ENCODE measurements around the gene ADAMTS7.
"Not testable (repeated sequence)": the region's sequence is repeated elsewhere in the genome, so short reads cannot be mapped to it uniquely, and the experiment has no call there.

ADAMTS7 gene

DNA sequence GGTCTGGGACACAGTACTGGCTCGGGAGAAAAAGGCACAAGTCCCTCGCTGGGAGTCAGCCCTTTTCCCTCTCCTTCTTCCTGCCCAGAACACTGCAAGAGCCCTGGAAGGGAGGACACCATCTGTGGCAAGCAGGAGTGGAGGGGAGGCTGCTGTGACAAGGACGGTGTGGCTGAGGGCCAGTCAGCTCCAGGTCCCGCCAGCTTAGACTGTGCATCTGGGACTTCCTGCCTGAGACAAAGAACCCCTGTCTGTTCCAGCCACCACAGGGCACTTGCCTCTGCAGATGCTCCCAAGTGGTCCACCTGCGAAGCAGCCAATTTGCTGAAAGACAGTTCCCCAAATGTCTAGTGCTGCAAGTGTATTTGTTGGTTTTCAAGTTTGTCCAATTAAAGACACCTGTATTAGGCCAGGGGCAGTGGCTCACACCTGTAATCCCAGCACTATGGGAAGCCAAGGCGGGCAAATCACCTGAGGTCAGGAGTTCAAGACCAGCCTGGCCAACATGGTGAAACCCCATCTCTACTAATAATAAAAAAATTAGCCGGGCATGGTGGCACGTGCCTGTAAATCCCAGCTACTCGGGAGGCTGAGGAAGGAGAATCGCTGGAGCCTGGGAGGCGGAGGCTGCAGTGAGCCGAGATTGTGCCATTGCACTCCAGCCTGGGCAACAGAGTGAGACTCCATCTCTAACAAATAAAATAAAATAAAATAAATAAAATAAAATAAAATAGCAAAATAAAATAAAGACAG, 41.6 kb downstream of the ADAMTS7 start:
- DNase-seq, H3K36me3 Mint-ChIP-seq, H3K27ac Mint-ChIP-seq, H3K9me3 Mint-ChIP-seq, H3K4me3 Mint-ChIP-seq, H3K4me1 Mint-ChIP-seq, CTCF ChIA-PET: not testable (repeated sequence)
- H3K27me3 Mint-ChIP-seq = peaks cover 10% of the 10 kb centered on the region

DNA sequence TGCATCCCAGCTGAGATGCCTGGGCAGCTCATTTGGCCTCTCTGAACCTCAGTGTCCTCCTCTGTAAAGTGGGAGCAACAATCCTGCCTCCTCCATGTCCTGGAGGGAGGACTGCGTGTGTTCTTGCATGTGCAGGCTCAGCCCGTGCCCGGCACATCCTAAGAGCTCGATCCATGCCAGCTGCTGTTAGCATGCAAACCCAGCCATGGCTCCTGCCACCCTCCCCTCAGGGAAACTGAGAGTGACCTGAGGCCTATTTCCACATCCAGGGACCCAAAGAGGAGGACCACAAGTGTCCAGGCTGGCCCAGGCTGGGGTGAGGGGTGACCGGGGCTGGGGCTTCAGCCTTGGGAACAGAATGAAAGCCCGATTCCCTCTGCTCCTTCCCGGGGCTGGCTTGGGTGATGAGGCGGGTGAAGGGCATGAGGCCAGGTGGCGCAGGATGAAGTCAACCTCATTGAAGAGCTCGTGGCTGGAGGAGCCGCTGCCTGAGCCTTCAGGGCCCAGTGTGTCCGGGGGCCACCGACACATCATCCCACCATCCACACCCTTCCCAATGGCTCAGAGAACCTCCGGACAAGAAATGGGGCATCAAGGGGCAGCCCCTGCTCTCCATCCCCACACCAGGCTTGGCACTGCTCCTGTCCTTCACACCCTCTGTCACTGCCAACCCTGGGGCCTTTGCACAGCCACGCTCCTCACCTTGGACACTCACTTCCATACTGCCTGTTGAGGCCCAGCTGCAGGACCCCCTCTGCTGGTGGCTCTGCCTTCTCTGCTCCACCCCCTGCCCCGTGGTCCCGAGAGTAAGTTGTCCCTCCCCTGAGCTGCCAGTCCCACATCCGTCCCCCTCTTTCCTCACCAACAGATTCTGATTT, 42.5 kb downstream of the ADAMTS7 start:
- no peak for DNase-seq
- Mint-ChIP-seq H3K4me1 (no peaks in the 10 kb centered on the region), H3K36me3 (no peaks in the 10 kb centered on the region), H3K27ac (no peak overlapping the region), H3K4me3 (no peak overlapping the region), H3K27me3 (peaks cover 10% of the 10 kb centered on the region), H3K9me3 (no peaks in the 10 kb centered on the region)
- CTCF ChIA-PET = no interaction called here

DNA sequence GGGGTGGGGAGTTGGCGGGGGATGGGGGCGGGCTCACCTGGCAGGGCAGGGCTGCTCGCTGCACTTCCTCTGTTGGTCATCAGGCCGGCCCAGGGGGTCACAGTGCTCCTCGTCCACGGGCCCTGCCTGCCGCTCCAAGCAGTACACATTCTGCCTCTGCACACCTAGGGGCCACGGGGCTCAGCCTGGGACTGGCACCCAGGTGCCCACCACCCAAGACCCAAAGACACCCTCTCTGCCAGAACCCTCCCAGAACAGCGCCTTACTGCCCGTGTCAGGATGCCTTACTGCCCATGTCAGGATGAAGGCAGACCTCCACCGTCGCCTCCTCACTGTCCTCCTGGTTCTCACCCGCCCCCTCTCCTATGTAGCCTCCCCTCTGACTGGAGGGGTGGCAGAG, 43.2 kb downstream of the ADAMTS7 start:
- DNase-seq = no peak
- no peaks in the 10 kb centered on the region for H3K36me3 Mint-ChIP-seq
- H3K27me3 Mint-ChIP-seq = peaks cover 10% of the 10 kb centered on the region
- H3K4me3 Mint-ChIP-seq = no peak overlapping the region
- CTCF ChIA-PET = no interaction called here
- no peaks in the 10 kb centered on the region for H3K9me3 Mint-ChIP-seq
- H3K27ac Mint-ChIP-seq = no peak overlapping the region
- H3K4me1 Mint-ChIP-seq = peaks cover 3% of the 10 kb centered on the region

DNA sequence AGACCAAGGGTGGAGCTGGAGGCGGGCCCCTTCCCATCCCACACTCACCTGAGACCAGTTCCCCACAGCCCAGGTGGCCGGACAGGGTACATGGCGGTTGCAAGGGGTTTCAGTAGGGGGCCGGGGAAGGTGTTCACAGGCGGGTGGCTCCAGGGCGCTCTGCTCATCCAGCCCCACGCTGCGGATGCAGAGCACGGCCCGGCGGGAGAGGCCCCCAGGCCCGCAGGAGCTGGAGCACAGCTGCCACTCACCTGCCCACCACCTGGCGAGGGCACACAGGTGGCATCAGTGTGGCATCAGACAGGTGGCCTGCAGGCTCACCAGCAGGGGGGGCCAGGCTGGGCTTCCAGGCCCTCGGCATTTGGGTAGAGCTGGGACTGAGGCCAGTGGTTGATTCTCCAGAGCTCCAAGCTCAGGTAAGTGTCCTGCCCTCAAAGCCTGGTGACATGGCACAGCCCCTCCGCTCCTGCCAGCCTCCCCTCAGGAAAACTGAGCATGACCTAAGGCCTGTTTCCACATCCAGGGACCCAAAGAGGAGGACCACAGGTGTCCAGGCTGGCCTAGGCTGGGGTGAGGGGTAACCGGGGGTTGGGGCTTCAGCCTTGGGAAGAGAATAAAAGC, 43.8 kb downstream of the ADAMTS7 start:
- Mint-ChIP-seq H3K27ac (no peak overlapping the region), H3K36me3 (no peaks in the 10 kb centered on the region), H3K4me3 (no peak overlapping the region), H3K9me3 (no peaks in the 10 kb centered on the region), H3K4me1 (peaks cover 3% of the 10 kb centered on the region), H3K27me3 (peaks cover 9% of the 10 kb centered on the region)
- DNase-seq = no peak
- CTCF ChIA-PET = no interaction called here

DNA sequence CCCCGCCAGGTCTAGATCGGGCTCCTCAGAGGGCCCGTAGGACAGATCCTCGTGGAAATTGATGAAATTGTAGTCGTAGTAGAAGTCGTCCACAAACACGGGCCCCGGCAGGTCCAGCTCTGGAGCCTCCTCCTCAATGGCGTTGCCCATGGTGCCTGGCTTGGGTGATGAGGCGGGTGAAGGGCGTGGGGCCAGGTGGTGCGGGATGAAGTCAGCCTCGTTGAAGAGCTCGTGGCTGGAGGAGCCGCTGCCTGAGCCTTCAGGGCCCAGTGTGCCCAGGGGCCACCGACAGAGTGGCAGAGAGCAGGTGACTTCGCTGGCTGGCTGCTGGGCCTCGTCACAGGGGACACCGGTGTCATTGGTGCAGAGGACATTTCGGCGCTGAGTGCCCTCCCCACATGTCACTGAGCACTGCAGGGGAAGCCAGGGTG, 44.6 kb downstream of the ADAMTS7 start:
- CTCF ChIA-PET, H3K4me3 Mint-ChIP-seq, H3K9me3 Mint-ChIP-seq, DNase-seq, H3K27me3 Mint-ChIP-seq, H3K4me1 Mint-ChIP-seq, H3K36me3 Mint-ChIP-seq, H3K27ac Mint-ChIP-seq: not testable (repeated sequence)

DNA sequence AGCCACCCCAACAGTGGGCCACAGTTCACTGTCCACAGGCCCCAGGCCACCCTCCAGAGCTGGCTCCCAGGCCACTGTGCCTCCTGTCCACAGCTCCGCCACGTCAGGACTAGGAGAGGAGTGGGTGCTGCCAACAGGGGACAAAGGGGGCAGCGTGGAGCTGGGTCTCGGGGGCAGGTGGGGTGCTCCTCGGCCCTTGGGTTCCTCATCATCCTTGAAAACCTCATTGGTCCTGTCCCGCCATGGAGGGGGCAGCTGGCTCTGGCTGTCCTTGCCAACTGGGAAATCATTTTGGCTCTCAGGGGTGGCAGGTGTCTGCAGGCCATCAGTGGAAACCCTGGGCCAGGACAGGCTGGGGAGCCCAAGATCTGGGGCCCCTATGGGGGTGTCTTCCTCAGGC, 45.2 kb downstream of the ADAMTS7 start:
- Mint-ChIP-seq H3K9me3 (no peaks in the 10 kb centered on the region), H3K27ac (no peak overlapping the region), H3K4me3 (no peak overlapping the region), H3K36me3 (no peaks in the 10 kb centered on the region), H3K27me3 (peaks cover 7% of the 10 kb centered on the region), H3K4me1 (peaks cover 16% of the 10 kb centered on the region)
- DNase-seq = no peak
- CTCF ChIA-PET = no interaction called here

DNA sequence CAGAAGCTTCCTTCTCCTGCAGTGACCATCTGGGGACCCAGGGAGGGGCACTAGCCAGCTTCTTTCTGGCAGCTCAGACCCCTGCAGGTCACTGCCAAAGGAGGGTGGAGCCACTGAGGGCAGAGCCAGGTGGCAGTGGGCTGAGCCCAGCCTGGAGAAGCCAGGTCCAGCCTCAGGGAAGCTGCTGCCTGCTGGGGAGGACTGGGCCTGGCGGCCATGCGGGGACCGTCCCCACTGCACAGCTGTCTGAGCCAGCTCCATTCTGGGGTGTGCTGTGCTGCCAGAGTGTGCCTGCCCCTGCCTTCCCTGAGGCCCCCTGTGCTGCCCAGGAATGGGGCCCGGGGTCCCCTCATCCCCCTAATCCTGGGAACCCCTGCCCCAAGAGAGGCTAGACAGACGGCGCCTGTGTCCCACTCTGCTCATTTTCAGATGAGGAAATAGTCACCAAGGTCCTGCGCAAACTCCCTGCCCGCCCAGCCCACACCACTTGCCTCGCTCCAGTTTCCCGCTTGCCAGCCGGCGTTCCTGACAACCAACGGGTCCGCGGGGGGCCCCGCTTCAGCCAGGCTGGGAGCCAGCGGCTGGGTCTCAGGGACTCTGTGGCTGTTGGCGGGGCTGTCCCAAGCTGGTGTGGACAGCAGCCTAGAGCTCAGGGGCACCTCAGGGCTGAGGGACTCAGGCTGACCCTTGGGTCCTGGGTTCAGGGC, 46.0 kb downstream of the ADAMTS7 start:
- peaks cover 22% of the 10 kb centered on the region for H3K4me1 Mint-ChIP-seq
- H3K4me3 Mint-ChIP-seq, DNase-seq, H3K9me3 Mint-ChIP-seq, H3K27me3 Mint-ChIP-seq, CTCF ChIA-PET, H3K27ac Mint-ChIP-seq, H3K36me3 Mint-ChIP-seq: not testable (repeated sequence)

DNA sequence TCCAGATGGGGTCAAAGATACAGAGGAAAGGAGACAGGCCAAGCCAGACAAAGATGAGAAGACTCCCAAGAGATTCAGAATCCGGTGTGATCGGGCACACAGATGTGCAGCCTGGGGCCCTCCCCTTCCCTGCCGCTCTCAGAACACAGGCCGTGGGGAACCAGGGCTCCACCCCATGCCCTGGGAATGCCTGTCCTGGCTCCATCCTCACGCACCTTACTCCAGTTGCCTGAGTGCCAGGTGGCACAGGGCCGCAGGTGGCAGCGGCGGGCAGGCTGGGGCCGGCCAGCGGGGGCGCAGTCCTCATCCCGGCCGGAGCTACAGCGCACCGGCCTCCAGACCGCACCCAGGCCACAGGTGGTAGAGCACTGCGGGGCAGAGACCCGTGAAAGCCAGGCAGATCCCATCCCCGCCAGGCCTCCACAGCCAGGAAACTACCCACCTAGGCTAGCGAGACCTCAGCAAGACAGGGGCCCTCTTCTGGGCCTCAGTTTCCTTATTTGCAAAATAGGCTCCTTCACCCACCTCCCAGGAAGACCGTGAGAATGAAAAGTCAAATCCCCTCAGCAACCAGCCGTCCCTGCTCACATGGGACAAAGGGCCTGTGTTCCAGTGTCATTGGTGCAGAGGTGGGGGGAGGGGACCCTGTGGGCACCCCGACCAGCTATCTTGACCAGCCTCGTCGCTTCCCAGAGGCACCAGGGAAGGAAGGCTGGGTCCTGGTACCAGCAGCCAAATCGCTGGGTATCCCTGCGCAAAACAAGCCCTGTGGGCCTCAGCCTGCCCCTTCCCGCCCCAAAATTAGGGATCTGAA, 46.7 kb downstream of the ADAMTS7 start:
- CTCF ChIA-PET, DNase-seq, H3K9me3 Mint-ChIP-seq, H3K27me3 Mint-ChIP-seq, H3K4me3 Mint-ChIP-seq, H3K36me3 Mint-ChIP-seq, H3K27ac Mint-ChIP-seq: not testable (repeated sequence)
- peaks cover 22% of the 10 kb centered on the region for H3K4me1 Mint-ChIP-seq

DNA sequence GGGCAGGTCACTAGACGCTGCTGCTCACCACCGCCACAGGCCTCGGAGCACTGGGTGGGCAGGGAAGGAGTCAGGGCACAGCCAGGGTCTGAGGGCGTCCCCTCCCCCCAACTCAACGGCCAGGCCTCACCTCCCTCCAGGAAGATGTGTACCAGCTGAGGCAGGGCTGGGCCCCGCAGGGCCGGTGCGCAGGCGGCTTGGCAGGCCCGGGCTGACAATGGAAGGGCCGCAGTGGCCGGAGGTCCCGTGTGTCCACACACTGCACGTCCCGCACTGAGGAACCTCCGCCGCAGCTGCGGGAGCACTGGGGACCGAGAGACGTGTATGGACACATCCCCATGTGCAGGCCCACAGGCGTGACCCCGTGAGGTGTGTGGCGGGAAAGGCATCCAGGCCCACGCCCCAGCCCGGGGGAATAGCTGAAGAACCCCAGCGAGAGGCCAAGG, 47.4 kb downstream of the ADAMTS7 start:
- Mint-ChIP-seq H3K27me3 (peaks cover 3% of the 10 kb centered on the region), H3K27ac (peak overlapping the region; percentile 74)
- CTCF ChIA-PET = no interaction called here

DNA sequence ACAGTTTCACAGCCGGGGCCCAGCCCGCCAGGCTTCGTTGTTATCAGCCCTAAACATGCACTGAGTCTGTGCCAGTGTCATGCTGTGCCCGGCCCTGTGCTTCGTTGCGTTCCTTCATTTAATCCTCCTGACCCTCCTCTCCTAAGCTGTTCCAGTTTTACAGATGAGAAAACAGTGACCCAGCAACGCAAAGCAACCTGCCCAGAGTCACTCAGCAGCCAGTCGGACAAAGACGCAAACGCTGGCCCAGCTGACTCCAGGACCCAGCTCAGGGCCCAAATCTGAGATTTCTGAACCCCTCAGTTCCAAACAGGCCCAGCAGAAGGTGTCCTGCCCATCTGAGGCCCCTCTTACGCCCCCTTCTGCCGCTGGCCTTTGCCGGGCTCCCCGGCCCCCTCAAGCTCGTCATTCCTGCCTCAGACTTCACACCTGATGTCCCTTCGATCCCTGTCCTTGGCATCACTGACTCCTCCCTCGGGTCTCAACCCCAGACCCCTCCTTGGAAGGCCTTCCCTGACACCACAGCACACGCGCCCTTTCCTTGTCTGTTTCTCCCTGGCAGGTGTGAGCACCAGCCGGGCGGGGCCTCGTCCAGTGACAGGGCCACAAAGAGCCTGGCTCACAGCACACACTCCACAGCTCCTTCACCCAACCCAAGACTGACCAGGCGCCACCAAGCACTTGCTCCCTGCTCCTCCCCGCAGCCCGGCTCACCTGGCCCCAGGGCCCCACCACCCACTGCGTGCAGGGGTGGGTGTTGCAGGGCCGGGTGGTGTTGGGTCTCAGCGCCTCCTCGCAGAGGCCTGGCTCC, 48.1 kb downstream of the ADAMTS7 start:
- no peak for DNase-seq
- H3K9me3 Mint-ChIP-seq = no peaks in the 10 kb centered on the region
- H3K27ac Mint-ChIP-seq = peak overlapping the region; percentile 74
- H3K4me1 Mint-ChIP-seq = peaks cover 25% of the 10 kb centered on the region
- CTCF ChIA-PET = no interaction called here
- H3K27me3 Mint-ChIP-seq = no peaks in the 10 kb centered on the region
- H3K4me3 Mint-ChIP-seq = no peak overlapping the region
- no peaks in the 10 kb centered on the region for H3K36me3 Mint-ChIP-seq

More for the DNA sequence above, 47.4 kb downstream of the ADAMTS7 start:
- Mint-ChIP-seq H3K4me1 (peaks cover 25% of the 10 kb centered on the region), H3K9me3 (no peaks in the 10 kb centered on the region), H3K4me3 (no peak overlapping the region), H3K36me3 (no peaks in the 10 kb centered on the region)
- no peak for DNase-seq

DNA sequence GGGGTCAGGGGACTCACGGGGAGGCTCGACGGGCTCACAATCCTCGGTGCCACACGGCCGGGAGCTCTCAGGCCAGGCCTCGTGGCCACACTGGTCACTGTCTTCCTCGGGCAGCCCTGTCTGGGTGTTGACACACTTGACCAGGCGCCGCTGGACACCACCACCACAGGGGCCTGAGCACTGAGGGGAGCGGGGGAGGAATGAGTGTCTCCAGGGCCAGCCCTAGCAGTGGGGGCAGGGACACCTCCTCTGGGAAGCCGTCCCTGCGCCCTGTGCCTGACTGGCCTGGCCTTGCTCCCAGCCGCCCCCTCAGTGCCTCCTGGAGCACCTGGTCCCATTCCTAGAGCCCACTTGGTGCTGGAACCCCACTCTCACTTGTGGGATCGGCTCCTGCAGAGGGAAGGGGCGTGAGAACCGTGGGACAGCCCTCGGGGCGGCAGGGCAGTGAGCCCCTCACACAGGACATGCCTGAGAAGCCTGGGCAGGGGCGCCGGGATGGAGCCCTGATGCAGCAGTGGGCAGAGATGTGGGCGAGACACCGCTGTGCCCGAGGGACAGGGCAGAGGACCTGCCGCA, 48.8 kb downstream of the ADAMTS7 start:
- H3K9me3 Mint-ChIP-seq, H3K27me3 Mint-ChIP-seq, DNase-seq, H3K4me3 Mint-ChIP-seq, H3K36me3 Mint-ChIP-seq: not testable (repeated sequence)
- Mint-ChIP-seq H3K27ac (peak overlapping the region; percentile 90), H3K4me1 (peaks cover 26% of the 10 kb centered on the region)
- CTCF ChIA-PET = interaction anchor here (0.5 to 1.4 kb wide), 3 partner anchors 11 to 242 kb away, joined by 3 to 5 read pairs (median 4); no protein-coding TSS in a partner anchor

DNA sequence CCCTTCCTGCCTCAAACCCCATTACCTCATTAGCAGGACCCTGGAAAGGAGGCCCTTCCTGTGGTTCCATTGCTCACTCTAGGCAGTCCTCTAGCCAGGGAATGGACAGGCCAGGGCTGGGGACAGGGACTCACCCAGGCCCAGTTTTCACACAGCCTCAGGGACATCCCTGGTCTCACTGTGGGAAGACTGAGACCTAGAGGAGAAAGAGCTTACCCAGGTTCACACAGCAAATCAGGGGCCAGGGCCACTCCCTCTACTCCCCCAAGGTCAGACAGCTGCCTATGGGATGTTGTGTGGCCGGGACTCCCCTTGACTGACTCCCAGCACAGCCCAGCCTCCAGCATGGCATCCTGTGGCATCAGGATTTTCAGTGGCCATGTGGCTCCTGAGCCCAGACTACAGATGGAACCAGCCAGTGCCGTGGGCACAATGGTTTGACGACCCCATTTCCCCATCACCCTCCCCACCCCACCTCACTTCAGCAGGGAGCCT, 49.3 kb downstream of the ADAMTS7 start:
- Mint-ChIP-seq H3K27ac (peak overlapping the region; percentile 90), H3K4me3 (peak overlapping the region; percentile 35), H3K27me3 (no peaks in the 10 kb centered on the region), H3K9me3 (no peaks in the 10 kb centered on the region), H3K36me3 (no peaks in the 10 kb centered on the region), H3K4me1 (peaks cover 28% of the 10 kb centered on the region)
- no peak for DNase-seq
- CTCF ChIA-PET = interaction anchor here (0.5 to 1.4 kb wide), 4 partner anchors 10 to 243 kb away, joined by 3 to 5 read pairs (median 4); partner anchors contain the start of gene ADAMTS7
